A549 (cell line): ENCODE data around the gene GABRD.

ENCODE experiments used
- FOXS1 ChIP-seq: fragments of 250-450 bp; sonication (Bioruptor Pico); IDR thresholded peaks from 2 replicates; pipeline ENCODE4 v1.5.0; 2020; ENCODE audit warnings: mild to moderate bottlenecking, moderate library complexity
- MAFK ChIP-seq: fragments of 450-650 bp; IDR thresholded peaks from 2 replicates; pipeline ENCODE4 v1.6.1; 2014; ENCODE audit not compliant: partially characterized antibody
- POLR2A ChIP-seq: IDR thresholded peaks from 2 replicates; pipeline ENCODE4 v1.6.1; 2012; ENCODE audit warnings: mild to moderate bottlenecking, low read length
- RCOR1 ChIP-seq: fragments of 150-350 bp; IDR thresholded peaks from 2 replicates; pipeline ENCODE4 v1.6.1; 2014; ENCODE audit warnings: antibody characterized with exemption, low read length, low read depth
- TF ChIP-seq, protein P1 (sequence below): fragments of >200 bp; sonication (Bioruptor Twin); formaldehyde crosslinking; IDR thresholded peaks from 3 replicates; pipeline ENCODE4 v1.5.1; 2016

DNA sequence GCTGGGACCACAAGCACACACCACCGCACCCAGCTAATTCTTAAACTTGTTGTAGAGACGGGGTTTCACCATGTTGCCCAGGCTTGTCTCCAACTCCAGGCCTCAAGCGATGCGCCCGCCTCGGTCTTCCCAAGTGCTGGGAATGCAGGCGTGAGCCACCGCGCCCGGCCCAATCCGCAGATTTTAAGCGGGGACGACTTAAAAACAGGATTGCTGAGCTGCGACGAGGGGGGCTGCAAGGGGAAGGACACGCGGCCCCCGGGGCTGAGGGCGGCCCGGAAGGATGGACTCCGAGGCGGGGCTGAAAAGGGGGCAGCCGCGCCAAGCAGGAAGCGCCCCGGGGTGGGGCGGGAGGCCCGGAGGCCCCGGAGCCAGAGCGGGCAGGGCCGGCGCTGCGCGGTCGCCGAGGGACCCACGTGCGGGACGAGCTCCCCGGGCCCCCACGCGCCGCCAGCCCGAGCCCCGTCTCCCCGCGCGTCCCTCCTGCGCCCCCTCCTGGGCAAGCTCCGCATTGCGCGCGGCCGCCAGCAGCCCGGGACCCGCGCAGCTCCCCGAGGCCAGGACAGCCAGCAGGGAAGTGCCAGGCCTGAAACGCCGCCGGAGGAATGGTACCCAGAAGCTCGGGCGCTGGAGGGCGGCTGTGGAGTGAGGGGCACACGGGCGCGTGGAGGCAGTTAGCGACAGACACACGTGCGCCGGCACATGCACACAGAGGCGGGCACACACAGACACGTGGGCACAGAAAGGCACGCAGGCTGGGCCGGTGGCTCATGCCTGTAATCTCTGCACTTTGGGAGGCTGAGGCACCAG lies 25.6 kb downstream of the GABRD start:
- TF ChIP-seq, protein P1, sequence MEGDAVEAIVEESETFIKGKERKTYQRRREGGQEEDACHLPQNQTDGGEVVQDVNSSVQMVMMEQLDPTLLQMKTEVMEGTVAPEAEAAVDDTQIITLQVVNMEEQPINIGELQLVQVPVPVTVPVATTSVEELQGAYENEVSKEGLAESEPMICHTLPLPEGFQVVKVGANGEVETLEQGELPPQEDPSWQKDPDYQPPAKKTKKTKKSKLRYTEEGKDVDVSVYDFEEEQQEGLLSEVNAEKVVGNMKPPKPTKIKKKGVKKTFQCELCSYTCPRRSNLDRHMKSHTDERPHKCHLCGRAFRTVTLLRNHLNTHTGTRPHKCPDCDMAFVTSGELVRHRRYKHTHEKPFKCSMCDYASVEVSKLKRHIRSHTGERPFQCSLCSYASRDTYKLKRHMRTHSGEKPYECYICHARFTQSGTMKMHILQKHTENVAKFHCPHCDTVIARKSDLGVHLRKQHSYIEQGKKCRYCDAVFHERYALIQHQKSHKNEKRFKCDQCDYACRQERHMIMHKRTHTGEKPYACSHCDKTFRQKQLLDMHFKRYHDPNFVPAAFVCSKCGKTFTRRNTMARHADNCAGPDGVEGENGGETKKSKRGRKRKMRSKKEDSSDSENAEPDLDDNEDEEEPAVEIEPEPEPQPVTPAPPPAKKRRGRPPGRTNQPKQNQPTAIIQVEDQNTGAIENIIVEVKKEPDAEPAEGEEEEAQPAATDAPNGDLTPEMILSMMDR: peak; percentile 66
- no peak for TF ChIP-seq POLR2A
- no peak for TF ChIP-seq RCOR1
- no peak for TF ChIP-seq MAFK
- no peak for TF ChIP-seq FOXS1
